Erythroblast (primary cell): ENCODE measurements around the gene MINPP1.
"Not testable (repeated sequence)": the region's sequence is repeated elsewhere in the genome, so short reads cannot be mapped to it uniquely, and the experiment has no call there.

Source experiments
- GATA1 ChIP-seq: IDR thresholded peaks from 2 replicates; pipeline ENCODE4 v1.6.1; 2011; ENCODE audit warnings: low read depth, mild to moderate bottlenecking, control low read depth, low read length, moderate library complexity
- POLR2A ChIP-seq: IDR thresholded peaks from 2 replicates; pipeline ENCODE4 v1.6.1; 2011; ENCODE audit warnings: mild to moderate bottlenecking, low read length

- TF ChIP-seq POLR2A, GATA1: not testable (repeated sequence)
These were observed 16.0 kb upstream of the MINPP1 start for GRCh38 chr10:87488733-87489132.
